Measurements from ENCODE around the gene YIPF3. TPM values are rescaled to one million over a fixed set of nuclear protein-coding genes. Genes with fewer than 3 reads are reported as not detected.

YIPF3 gene
- total and polyA plus RNA-seq, 9 of the 15 experiments (the other 6 are each of a cell fraction or from before 2014, with no cell fraction given): 27.5 to 75.3 (median 57.6) TPM

GRCh38 chr6:43475516-43475915, 41.2 kb downstream of the YIPF3 start:
- in situ Hi-C loops (cut with MboI): no loop called here
- CTCF ChIA-PET (ENCODE audit: low intra/inter-chr PET ratio): no interaction called here
- Histone ChIP-seq H2AFZ (ENCODE audit: low read depth, low read length) (peak overlapping the region; percentile 17; the same call in 1 of the 2 replicates), H3K9me1 (ENCODE audit: control insufficient read depth, insufficient read depth, low read length) (no peaks in the 10 kb centered on the region), H3K79me2 (ENCODE audit: control insufficient read depth, insufficient read depth, low read length) (peaks cover 13% of the 10 kb centered on the region), H3K27me3 (ENCODE audit: control insufficient read depth in 2 of 2, insufficient read depth in 2 of 2, low read length in 2 of 2) (no peaks in the 10 kb centered on the region), H3K4me1 (replicated peaks in 1 of 2; ENCODE audit: control insufficient read depth in 2 of 2, insufficient read depth in 2 of 2, low read length in 2 of 2) (peaks cover 0 to 6% of the 10 kb centered on the region in 2 experiments; a peak in 2 of 5 replicates), H3K27ac (ENCODE audit: extremely low read depth, low read depth, low read length) (no peak overlapping the region), H3K4me3 (no peak overlapping the region), H4K20me1 (replicated peaks; ENCODE audit: control insufficient read depth, insufficient read depth, low read length) (no peaks in the 10 kb centered on the region), H3K9me3 (replicated peaks; ENCODE audit: control insufficient read depth, insufficient read depth, low read depth, low read length) (no peaks in the 10 kb centered on the region), H3K36me3 (ENCODE audit: control insufficient read depth, insufficient read depth, low read length) (0 out of 3 replicates have a peak, but pooled peaks cover 4% of the 10 kb centered on the region), H3K9ac (ENCODE audit: insufficient read depth in 1 of 2, low read depth in 2 of 2, low read length in 2 of 2) (peak overlapping the region in 1 of 2 experiments; percentile 65; a peak in 1 of 4 replicates), H3K4me2 (ENCODE audit: insufficient read depth, low read length) (no peak overlapping the region)
- intact Hi-C loops (cut with micrococcal nuclease): no loop called here
- TF ChIP-seq, protein P1, sequence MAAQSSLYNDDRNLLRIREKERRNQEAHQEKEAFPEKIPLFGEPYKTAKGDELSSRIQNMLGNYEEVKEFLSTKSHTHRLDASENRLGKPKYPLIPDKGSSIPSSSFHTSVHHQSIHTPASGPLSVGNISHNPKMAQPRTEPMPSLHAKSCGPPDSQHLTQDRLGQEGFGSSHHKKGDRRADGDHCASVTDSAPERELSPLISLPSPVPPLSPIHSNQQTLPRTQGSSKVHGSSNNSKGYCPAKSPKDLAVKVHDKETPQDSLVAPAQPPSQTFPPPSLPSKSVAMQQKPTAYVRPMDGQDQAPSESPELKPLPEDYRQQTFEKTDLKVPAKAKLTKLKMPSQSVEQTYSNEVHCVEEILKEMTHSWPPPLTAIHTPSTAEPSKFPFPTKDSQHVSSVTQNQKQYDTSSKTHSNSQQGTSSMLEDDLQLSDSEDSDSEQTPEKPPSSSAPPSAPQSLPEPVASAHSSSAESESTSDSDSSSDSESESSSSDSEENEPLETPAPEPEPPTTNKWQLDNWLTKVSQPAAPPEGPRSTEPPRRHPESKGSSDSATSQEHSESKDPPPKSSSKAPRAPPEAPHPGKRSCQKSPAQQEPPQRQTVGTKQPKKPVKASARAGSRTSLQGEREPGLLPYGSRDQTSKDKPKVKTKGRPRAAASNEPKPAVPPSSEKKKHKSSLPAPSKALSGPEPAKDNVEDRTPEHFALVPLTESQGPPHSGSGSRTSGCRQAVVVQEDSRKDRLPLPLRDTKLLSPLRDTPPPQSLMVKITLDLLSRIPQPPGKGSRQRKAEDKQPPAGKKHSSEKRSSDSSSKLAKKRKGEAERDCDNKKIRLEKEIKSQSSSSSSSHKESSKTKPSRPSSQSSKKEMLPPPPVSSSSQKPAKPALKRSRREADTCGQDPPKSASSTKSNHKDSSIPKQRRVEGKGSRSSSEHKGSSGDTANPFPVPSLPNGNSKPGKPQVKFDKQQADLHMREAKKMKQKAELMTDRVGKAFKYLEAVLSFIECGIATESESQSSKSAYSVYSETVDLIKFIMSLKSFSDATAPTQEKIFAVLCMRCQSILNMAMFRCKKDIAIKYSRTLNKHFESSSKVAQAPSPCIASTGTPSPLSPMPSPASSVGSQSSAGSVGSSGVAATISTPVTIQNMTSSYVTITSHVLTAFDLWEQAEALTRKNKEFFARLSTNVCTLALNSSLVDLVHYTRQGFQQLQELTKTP (IDR thresholded peaks at IDR 0.05; ENCODE audit: low read depth in 1 of 2, partially characterized antibody in 2 of 2): no peak
- TF ChIP-seq, protein P2, sequence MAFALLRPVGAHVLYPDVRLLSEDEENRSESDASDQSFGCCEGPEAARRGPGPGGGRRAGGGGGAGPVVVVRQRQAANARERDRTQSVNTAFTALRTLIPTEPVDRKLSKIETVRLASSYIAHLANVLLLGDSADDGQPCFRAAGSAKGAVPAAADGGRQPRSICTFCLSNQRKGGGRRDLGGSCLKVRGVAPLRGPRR (CRISPR knock-in tag; IDR thresholded peaks at IDR 0.05): no peak
- TF ChIP-seq ELF4 (CRISPR knock-in tag; IDR thresholded peaks at IDR 0.05) (no peak), MLLT1 (IDR thresholded peaks at IDR 0.05) (no peak), ZNF639 (CRISPR knock-in tag; conservative IDR thresholded peaks at IDR 0.05 in 1 of 2, IDR thresholded peaks at IDR 0.05 in 1 of 2) (no peak), ZBTB7A (IDR thresholded peaks at IDR 0.05; ENCODE audit: borderline replicate concordance, control insufficient read depth, low read depth, low read length) (no peak)
- TF ChIP-seq, protein P3, sequence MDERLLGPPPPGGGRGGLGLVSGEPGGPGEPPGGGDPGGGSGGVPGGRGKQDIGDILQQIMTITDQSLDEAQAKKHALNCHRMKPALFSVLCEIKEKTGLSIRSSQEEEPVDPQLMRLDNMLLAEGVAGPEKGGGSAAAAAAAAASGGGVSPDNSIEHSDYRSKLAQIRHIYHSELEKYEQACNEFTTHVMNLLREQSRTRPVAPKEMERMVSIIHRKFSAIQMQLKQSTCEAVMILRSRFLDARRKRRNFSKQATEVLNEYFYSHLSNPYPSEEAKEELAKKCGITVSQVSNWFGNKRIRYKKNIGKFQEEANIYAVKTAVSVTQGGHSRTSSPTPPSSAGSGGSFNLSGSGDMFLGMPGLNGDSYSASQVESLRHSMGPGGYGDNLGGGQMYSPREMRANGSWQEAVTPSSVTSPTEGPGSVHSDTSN (CRISPR knock-in tag; IDR thresholded peaks at IDR 0.05; ENCODE audit: low read depth): no peak
- TF ChIP-seq, protein P3 (tag; conservative IDR thresholded peaks at IDR 0.05; ENCODE audit: low read depth): no peak
- no TSS peak for BruUV-seq (replicated peaks)
- 32% methylated on average over 6 of the region's 6 CpGs for WGBS (ENCODE audit: insufficient coverage, low coverage, missing lambda C conversion rate)
- DNase-seq (ENCODE audit: extremely low read depth in 1 of 4, low spot score in 3 of 4): no peak
- POLR2A ChIA-PET: interaction anchor here (0.6 to 1.6 kb wide), 5 partner anchors 19 to 536 kb away, joined by 3 to 7 read pairs (median 3); no protein-coding TSS in a partner anchor
- no peak for FAIRE-seq
- no peak for ATAC-seq
